ENCODE results near the gene ZNF334. TPM values are rescaled to one million over a fixed set of nuclear protein-coding genes. Genes with fewer than 3 reads are reported as not detected.
A peak's percentile ranks its signal among the peaks of the same experiment; 100 is the strongest.

ZNF334 gene
- total and polyA plus RNA-seq, 2 of the 4 experiments (the other 2 are of a cell fraction) = 1.4 to 2.1 TPM

DNA sequence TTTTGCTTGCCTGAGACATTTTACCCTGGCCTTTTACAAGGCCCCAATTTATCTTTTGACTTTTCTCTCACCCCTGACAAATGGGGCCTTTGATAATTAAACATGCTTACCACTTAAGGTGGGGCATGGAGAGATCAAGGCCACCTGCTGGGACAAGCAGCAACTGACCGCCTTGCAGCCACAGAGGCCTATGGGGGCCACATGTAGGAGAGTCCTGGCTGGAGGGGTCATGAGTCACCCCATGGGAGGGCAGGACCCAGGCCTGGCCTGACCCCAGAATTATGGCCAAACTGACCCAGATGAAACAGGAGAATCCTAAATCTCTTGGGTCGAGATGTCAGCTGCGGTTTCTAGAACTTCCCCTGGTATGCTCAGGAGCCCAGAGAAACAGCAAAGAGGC is 45.6 kb upstream of the ZNF334 start:
- Histone ChIP-seq H3K9ac (ENCODE audit: low read depth, low read length) (no peak overlapping the region), H3K9me3 (ENCODE audit: control insufficient read depth, insufficient read depth, low read length) (no peaks in the 10 kb centered on the region), H2AK9ac (replicated peaks; ENCODE audit: low read depth, low read length, poor library complexity) (no peak overlapping the region), H3K23ac (ENCODE audit: low read depth, low read length) (no peak overlapping the region), H3K18ac (ENCODE audit: low read depth, low read length) (no peak overlapping the region), H3K9me1 (ENCODE audit: insufficient read depth, low read length) (no peaks in the 10 kb centered on the region; the same call in 1 of the 2 replicates), H3K4me3 (ENCODE audit: insufficient read depth, low read depth, low read length) (no peak overlapping the region), H3K36me3 (ENCODE audit: control insufficient read depth, insufficient read depth, low read length) (no peaks in the 10 kb centered on the region), H2AFZ (replicated peaks; ENCODE audit: low read length, poor library complexity) (peak overlapping the region; percentile 87), H4K20me1 (ENCODE audit: insufficient read depth, low read length) (no peaks in the 10 kb centered on the region), H3K56ac (ENCODE audit: extremely low read depth, insufficient read depth, low read length) (no peak overlapping the region), H4K91ac (ENCODE audit: insufficient read depth, low read depth, low read length) (no peak overlapping the region), H2BK15ac (ENCODE audit: low read depth, low read length) (no peak overlapping the region), H3K4me1 (ENCODE audit: control insufficient read depth, insufficient read depth, low read length) (peaks cover 3% of the 10 kb centered on the region; the same call in 1 of the 2 replicates), H3K27me3 (ENCODE audit: control insufficient read depth, insufficient read depth, low read length) (no peaks in the 10 kb centered on the region; the same call in 1 of the 2 replicates), H3K4ac (ENCODE audit: low read depth, low read length) (no peak overlapping the region), H3K27ac (ENCODE audit: insufficient read depth, low read length) (no peak overlapping the region), H2BK20ac (ENCODE audit: low read depth, low read length) (no peak overlapping the region), H2BK5ac (ENCODE audit: low read depth, low read length, poor library complexity, severe bottlenecking) (no peak overlapping the region), H4K5ac (ENCODE audit: low read depth, low read length) (no peak overlapping the region), H3K4me2 (ENCODE audit: low read depth, low read length) (no peak overlapping the region), H2AK5ac (ENCODE audit: low read depth, low read length) (no peak overlapping the region), H2BK120ac (ENCODE audit: low read depth, low read length) (no peak overlapping the region), H3K79me1 (ENCODE audit: low read depth in 1 of 2, low read length in 2 of 2) (no peaks in the 10 kb centered on the region), H3K14ac (replicated peaks; ENCODE audit: low read depth, low read length) (peak overlapping the region; percentile 16; the same call in 1 of the 2 replicates), H4K8ac (ENCODE audit: low read depth in 2 of 2, low read length in 2 of 2) (peak overlapping the region; percentile 61 to 80; a peak in 3 of 4 replicates)
- BruUV-seq (replicated peaks) = no TSS peak
- 93% methylated on average over 3 of the region's 3 CpGs; no CpG with 5 or more reads in 1 of the 2 experiments for WGBS, 2 experiments (ENCODE audit: extremely low coverage in 2 of 2, insufficient read length in 1 of 2)
- DNase-seq = no peak
- in situ Hi-C loops (cut with MboI; ENCODE audit: low sequenced_read_pairs) (no loop called here), dilution Hi-C loops (cut with HindIII; ENCODE audit: low sequenced_read_pairs, unreplicated experiment) (no loop called here), intact Hi-C loops (cut with micrococcal nuclease) (loop anchor here (5.0 kb wide), 1 partner anchor 123 kb away; no protein-coding TSS in a partner anchor)
- TF ChIP-seq MXI1 (IDR thresholded peaks at IDR 0.05; ENCODE audit: borderline replicate concordance, low read depth, low read length) (no peak), CHD1 (IDR thresholded peaks at IDR 0.05; ENCODE audit: low read depth, low read length) (no peak), SMC3 (IDR thresholded peaks at IDR 0.05; ENCODE audit: low read depth, low read length) (no peak), MAFK (IDR thresholded peaks at IDR 0.05; ENCODE audit: low read depth, low read length) (no peak)
- TF ChIP-seq, protein P1, sequence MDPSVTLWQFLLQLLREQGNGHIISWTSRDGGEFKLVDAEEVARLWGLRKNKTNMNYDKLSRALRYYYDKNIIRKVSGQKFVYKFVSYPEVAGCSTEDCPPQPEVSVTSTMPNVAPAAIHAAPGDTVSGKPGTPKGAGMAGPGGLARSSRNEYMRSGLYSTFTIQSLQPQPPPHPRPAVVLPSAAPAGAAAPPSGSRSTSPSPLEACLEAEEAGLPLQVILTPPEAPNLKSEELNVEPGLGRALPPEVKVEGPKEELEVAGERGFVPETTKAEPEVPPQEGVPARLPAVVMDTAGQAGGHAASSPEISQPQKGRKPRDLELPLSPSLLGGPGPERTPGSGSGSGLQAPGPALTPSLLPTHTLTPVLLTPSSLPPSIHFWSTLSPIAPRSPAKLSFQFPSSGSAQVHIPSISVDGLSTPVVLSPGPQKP (IDR thresholded peaks at IDR 0.05; ENCODE audit: borderline replicate concordance, low read depth, low read length) = no peak
- POLR2A ChIA-PET (ENCODE audit: unreplicated experiment) = no interaction called here
- no peak for ATAC-seq (ENCODE audit: low read depth)
- CTCF ChIA-PET = no interaction called here
